MM.1S (cell line): ENCODE data around the gene ANKRD27.

Experiments used
- CTCF ChIP-seq: fragments of 300-600 bp; sonication (generic); IDR thresholded peaks from 2 replicates; pipeline ENCODE4 v1.5.1; 2016; ENCODE audit warnings: antibody characterized with exemption, low read length, mixed read lengths
- EZH2 ChIP-seq: fragments of 300-600 bp; sonication (generic); optimal IDR thresholded peaks from 2 replicates; pipeline ENCODE3; 2017; ENCODE audit warnings: low read depth, mild to moderate bottlenecking, antibody characterized with exemption, low read length, mixed read lengths
- EZH2phosphoT487 ChIP-seq: fragments of 300-600 bp; sonication (generic); IDR thresholded peaks from 2 replicates; pipeline ENCODE4 v1.6.1; 2018; ENCODE audit warnings: antibody characterized with exemption, low read length

- TF ChIP-seq CTCF (no peak), EZH2 (no peak), EZH2phosphoT487 (no peak)
These were observed 94.6 kb downstream of the ANKRD27 start for GRCh38 chr19:32580353-32580900.
